SK-N-MC (cell line): ENCODE results near the gene SOHLH2.

Experiments
- DNase-seq: peaks from one replicate; pipeline ENCODE4 v3.0.0-alpha.2; 2011; ENCODE audit warnings: low read depth, low spot score
- H3K27ac ChIP-seq: fragments of 200-600 bp; sonication (generic); 2 replicates; pipeline ENCODE4 v1.5.1; 2016; ENCODE audit warnings: mixed run types
- H3K36me3 ChIP-seq: fragments of 200-600 bp; sonication (generic); 2 replicates; pipeline ENCODE4 v1.6.1; 2017; ENCODE audit warnings: antibody characterized with exemption, low read length, mixed read lengths; ENCODE audit not compliant: insufficient read depth
- H3K4me3 ChIP-seq: fragments of 200-600 bp; sonication (generic); 2 replicates; pipeline ENCODE4 v1.5.1; 2016
- H3K9ac ChIP-seq: fragments of 200-600 bp; sonication (generic); 2 replicates; pipeline ENCODE4 v1.8.0; 2017; ENCODE audit warnings: mixed run types, mixed read lengths; ENCODE audit not compliant: insufficient read length
- H3K9me3 ChIP-seq: fragments of 200-600 bp; sonication (generic); 2 replicates; pipeline ENCODE4 v1.6.1; 2017; ENCODE audit warnings: low read depth, mild to moderate bottlenecking, antibody characterized with exemption, low read length, moderate library complexity, mixed read lengths
- EZH2 ChIP-seq: fragments of 200-600 bp; sonication (generic); IDR thresholded peaks from one replicate; pipeline ENCODE4 v1.6.1; 2017; ENCODE audit warnings: antibody characterized with exemption
- FOXP2 ChIP-seq: optimal IDR thresholded peaks from 2 replicates; pipeline ENCODE3; 2011; ENCODE audit warnings: mild to moderate bottlenecking, moderate library complexity; ENCODE audit not compliant: insufficient read depth; ENCODE audit errors: extremely low read length, control extremely low read depth
- POLR2AphosphoS5 ChIP-seq: IDR thresholded peaks from 2 replicates; pipeline ENCODE4 v1.6.1; 2012; ENCODE audit warnings: mild to moderate bottlenecking, low read depth, low read length, borderline replicate concordance

The SOHLH2 gene

DNA sequence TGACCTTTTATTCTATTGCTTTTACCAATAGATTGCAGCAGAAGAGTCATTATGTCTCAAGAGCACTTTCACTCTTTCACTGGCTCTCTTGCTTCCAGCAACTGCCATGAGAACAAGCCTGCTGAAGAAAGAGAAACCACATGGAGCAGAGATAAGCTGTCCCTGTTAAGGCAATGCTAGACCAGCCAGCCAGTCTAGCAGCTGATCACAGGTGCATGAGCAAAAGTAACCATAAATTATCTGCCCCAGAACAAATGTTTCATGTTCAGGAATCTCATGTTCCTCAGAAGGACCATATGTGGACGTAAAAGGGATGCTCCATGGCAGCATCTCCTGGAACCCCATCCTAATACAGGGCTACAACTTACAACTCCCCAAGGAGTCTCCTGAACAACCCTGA lies 62.8 kb downstream of the SOHLH2 start:
- Histone ChIP-seq H3K4me3 (no peak overlapping the region), H3K9ac (no peak overlapping the region), H3K36me3 (no peaks in the 10 kb centered on the region), H3K27ac (no peak overlapping the region), H3K9me3 (no peaks in the 10 kb centered on the region)
- no peak for TF ChIP-seq FOXP2
- no peak for TF ChIP-seq POLR2AphosphoS5
- no peak for TF ChIP-seq EZH2
- no peak for DNase-seq

DNA sequence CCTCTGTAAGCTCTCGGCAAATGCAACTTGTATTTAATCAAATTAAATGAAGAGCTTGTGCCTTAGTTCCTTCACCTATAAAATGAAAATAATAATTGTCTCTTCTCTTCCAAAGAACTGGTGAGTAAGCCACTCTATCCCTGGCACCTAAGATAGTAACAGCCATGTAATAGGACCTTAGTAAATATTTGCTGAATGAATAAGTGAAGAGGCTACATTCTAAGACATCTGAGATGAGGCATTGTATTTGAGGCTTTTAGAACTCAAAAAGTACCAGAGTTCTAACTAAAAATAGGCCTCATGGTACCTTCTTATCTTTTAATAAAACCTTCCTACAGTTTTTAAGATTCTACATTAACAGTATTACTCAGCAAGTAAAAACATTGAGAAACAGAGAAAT lies 65.9 kb downstream of the SOHLH2 start:
- H3K27ac ChIP-seq = no peak overlapping the region
- no peaks in the 10 kb centered on the region for H3K36me3 ChIP-seq
- no peak overlapping the region for H3K4me3 ChIP-seq
- H3K9me3 ChIP-seq = no peaks in the 10 kb centered on the region
- TF ChIP-seq POLR2AphosphoS5 = no peak
- TF ChIP-seq FOXP2 = no peak
- TF ChIP-seq EZH2 = no peak
- no peak overlapping the region for H3K9ac ChIP-seq
- no peak for DNase-seq

DNA sequence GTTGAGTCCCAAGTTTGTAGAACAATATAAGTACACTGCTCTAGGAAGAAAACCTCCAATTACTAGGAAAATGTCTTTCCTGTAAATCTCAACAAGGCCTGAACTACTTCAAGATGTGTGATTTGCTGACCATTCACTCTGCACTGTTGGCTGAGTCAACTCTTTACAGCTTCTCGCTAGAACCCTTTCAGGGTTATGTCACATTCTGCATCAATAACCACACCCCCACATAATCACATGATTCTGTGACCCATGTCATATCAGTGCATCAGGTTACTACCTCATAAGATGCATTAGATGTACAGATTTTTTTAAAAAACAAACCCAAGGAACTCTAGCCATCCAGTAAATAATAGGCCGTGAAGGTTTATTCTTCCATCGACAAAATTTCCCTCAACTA lies 67.0 kb downstream of the SOHLH2 start:
- DNase-seq = no peak
- Histone ChIP-seq H3K9me3 (no peaks in the 10 kb centered on the region), H3K36me3 (no peaks in the 10 kb centered on the region), H3K27ac (no peak overlapping the region), H3K9ac (no peak overlapping the region), H3K4me3 (no peak overlapping the region)
- TF ChIP-seq POLR2AphosphoS5 = no peak
- no peak for TF ChIP-seq EZH2
- TF ChIP-seq FOXP2 = no peak

DNA sequence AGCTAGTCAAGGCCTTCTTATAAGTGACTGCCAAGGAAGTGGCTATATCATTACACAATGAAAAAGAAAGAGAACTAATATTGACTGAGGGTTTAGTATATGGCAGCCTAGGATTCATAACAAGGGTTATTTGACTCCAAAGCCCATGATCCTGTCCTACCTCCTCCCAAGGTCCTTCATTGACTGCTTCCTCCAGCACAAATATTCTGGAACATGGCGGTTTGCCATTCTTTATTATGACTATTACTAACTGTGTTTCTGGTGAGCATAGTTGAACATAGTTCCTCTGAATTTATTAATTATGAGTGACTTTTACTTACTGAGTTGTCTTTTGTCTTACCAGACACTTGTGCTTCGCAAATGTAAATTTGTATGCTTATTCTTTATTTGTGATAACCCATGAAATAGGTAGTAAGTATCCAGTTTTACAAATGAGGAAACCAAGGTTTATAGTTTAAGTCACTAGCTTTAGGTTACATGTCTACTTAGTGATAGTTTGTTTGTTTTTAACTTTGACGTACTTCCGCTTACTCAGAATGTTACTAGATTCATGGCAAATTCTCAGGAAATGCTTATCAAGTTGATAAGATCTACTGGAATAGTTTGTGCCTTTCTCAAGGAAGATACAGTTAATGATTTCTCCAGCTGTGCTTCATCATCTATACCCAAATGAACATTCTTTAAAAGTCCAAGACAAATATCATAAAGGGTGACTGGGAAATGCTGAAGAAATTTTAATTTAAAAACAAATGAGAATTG lies 67.7 kb downstream of the SOHLH2 start:
- H3K9me3 ChIP-seq = no peaks in the 10 kb centered on the region
- no peaks in the 10 kb centered on the region for H3K36me3 ChIP-seq
- H3K4me3 ChIP-seq = no peak overlapping the region
- no peak for TF ChIP-seq EZH2
- no peak for TF ChIP-seq FOXP2
- TF ChIP-seq POLR2AphosphoS5 = no peak
- no peak overlapping the region for H3K9ac ChIP-seq
- no peak for DNase-seq
- H3K27ac ChIP-seq = no peak overlapping the region

DNA sequence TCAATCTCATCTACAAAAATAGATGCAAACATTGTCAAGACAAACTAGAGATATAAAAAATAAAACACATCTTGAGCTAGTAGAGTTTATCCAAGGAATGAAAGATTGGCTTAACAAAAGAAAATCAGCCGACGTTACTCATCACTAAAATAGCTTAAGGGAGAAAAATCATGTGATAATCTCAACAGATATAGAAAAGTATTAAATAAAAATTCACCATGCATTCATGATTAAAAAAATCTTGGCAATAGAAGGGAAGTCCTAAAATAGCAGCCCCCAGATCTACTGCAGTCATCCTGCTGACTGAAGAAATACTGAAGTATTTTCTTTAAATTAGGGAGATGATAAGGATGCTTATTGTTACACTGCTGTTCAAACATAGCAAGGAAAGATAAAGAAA lies 70.6 kb downstream of the SOHLH2 start:
- Histone ChIP-seq H3K9me3 (no peaks in the 10 kb centered on the region), H3K9ac (no peak overlapping the region)
- no peak for DNase-seq

DNA sequence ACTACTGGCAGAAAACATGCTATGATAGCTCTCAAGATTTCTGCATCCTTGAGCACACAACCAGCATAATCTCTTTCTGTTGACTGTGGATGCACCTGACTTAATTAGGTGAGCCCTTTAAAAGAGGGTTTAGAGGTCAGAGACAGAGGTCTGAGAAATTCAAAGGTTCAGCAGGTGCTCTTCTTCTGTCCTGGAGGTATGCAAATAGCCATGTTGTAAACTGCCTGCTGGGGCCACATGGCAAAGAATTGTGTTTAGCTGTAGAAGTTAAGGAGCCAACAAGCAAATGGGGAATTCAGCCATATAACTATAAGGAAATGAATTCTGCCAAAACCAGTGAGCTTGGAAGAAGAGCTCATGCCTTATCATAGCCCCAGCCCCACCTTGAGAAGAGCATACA lies 71.6 kb downstream of the SOHLH2 start:
- no peak overlapping the region for H3K27ac ChIP-seq
- no peaks in the 10 kb centered on the region for H3K36me3 ChIP-seq
- H3K4me3 ChIP-seq = no peak overlapping the region
- DNase-seq = no peak
- no peaks in the 10 kb centered on the region for H3K9me3 ChIP-seq
- no peak overlapping the region for H3K9ac ChIP-seq
- no peak for TF ChIP-seq EZH2
- TF ChIP-seq POLR2AphosphoS5 = no peak
- TF ChIP-seq FOXP2 = no peak

More for the DNA sequence above, 70.6 kb downstream of the SOHLH2 start:
- Histone ChIP-seq H3K36me3 (no peaks in the 10 kb centered on the region), H3K27ac (no peak overlapping the region), H3K4me3 (no peak overlapping the region)
- no peak for TF ChIP-seq EZH2
- no peak for TF ChIP-seq FOXP2
- no peak for TF ChIP-seq POLR2AphosphoS5

DNA sequence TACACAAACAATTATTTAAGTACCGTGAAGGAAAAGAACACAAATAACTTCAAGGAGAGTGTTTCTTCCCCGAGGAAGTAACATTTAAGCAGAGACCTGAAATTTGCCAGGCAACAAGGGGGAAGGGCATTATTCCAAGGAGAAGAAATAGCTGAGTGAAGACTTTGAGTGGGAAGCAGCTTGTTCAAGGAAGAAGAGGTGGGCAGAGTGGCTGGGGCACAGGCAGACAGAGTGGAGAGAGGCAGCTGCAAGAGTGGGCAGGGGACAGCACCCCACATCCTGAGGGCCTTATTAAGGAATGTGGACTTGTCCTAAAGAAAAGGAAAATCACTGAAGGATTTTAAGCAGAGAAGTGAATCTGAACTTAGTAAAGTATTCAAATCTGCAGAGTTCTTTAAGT lies 78.5 kb downstream of the SOHLH2 start:
- Histone ChIP-seq H3K27ac (no peak overlapping the region), H3K9ac (no peak overlapping the region), H3K9me3 (no peaks in the 10 kb centered on the region), H3K4me3 (no peak overlapping the region), H3K36me3 (no peaks in the 10 kb centered on the region)
- TF ChIP-seq EZH2 (no peak), POLR2AphosphoS5 (no peak), FOXP2 (no peak)
- DNase-seq = no peak

DNA sequence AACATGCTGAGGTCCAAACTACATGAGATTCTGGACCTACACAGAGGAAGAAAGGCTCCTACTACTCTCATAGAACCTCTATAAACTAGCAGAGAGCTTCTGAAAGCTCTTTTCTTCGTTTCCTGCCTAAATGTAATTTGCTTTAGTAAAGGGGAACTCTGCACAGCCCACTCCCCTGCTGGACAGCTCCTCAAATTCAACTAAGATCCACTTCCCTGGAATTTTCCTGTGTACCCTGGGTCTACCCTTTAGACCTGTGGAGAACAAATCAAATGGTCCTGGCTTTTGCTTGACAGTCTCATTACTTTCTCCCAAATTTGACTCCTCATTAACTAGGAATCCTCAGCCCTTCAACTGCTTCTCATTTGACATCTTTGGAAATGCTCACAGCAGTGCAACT lies 79.7 kb downstream of the SOHLH2 start:
- H3K9me3 ChIP-seq = no peaks in the 10 kb centered on the region
- TF ChIP-seq EZH2 (no peak), FOXP2 (no peak), POLR2AphosphoS5 (no peak)
- no peak overlapping the region for H3K9ac ChIP-seq
- no peak for DNase-seq
- no peaks in the 10 kb centered on the region for H3K36me3 ChIP-seq
- H3K27ac ChIP-seq = no peak overlapping the region
- H3K4me3 ChIP-seq = no peak overlapping the region

DNA sequence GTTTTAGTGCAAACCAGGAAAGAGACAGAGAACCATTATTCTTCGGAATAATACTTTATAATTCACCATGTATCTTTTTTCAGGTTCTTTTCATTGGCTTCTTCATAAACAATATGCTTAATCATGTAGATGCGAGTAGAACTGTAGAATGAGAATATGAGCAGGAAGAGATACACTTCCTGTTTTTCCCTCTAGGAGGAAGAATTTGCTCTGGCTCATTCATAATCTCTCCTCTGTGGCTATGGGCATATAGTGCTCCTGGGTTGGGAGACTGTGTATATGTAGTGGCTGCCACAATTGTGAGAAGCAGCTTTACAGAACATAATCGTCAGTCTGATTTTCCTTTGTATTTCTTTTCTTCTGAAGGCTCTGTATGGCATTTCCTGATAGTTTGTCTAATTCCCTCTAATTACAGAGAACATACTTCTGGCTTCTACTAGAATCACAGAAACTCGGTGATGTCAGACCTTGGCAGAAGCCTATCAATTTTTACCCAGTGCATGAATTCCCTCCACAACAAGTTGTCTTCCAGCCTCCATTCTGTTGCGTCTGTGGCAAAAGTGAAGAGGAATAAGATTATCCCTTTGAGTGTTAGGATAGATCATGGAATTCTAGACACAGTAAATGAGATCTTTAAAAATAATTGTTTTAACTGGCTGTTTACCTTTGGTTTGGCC lies 80.3 kb downstream of the SOHLH2 start:
- TF ChIP-seq EZH2 (no peak), FOXP2 (no peak), POLR2AphosphoS5 (no peak)
- Histone ChIP-seq H3K9ac (no peak overlapping the region), H3K36me3 (no peaks in the 10 kb centered on the region), H3K9me3 (no peaks in the 10 kb centered on the region), H3K4me3 (no peak overlapping the region), H3K27ac (no peak overlapping the region)
- DNase-seq = no peak
